Rectal smooth muscle tissue (tissue), 1 donor: ENCODE results near the gene ITGB3.

Experiments used
- H3K27ac ChIP-seq: one replicate; pipeline ENCODE4 v1.7.0; 2013; ENCODE audit warnings: low read depth, low read length, inconsistent platforms
- H3K27me3 ChIP-seq: one replicate; pipeline ENCODE4 v1.7.0; 2013; ENCODE audit warnings: low read length; ENCODE audit not compliant: control insufficient read depth, insufficient read depth
- H3K36me3 ChIP-seq: one replicate; pipeline ENCODE4 v1.7.0; 2013; ENCODE audit warnings: low read length; ENCODE audit not compliant: control insufficient read depth, insufficient read depth
- H3K4me1 ChIP-seq: one replicate; pipeline ENCODE4 v1.7.0; 2013; ENCODE audit warnings: low read length; ENCODE audit not compliant: control insufficient read depth, insufficient read depth
- H3K4me3 ChIP-seq: one replicate; pipeline ENCODE4 v1.7.0; 2013; ENCODE audit warnings: low read length
- H3K9ac ChIP-seq: one replicate; pipeline ENCODE4 v1.7.0; 2013; ENCODE audit warnings: low read length

Gene ITGB3

GRCh38 chr17:47239967-47240651, 13.5 kb upstream of the ITGB3 start:
- H3K27me3 ChIP-seq, result no peaks in the 10 kb centered on the region
- H3K9ac ChIP-seq, result no peak overlapping the region
- peak overlapping the region; percentile 68 for H3K27ac ChIP-seq
- H3K4me1 ChIP-seq, result peaks cover 10% of the 10 kb centered on the region
- H3K36me3 ChIP-seq, result no peaks in the 10 kb centered on the region
- H3K4me3 ChIP-seq, result no peak overlapping the region

DNA sequence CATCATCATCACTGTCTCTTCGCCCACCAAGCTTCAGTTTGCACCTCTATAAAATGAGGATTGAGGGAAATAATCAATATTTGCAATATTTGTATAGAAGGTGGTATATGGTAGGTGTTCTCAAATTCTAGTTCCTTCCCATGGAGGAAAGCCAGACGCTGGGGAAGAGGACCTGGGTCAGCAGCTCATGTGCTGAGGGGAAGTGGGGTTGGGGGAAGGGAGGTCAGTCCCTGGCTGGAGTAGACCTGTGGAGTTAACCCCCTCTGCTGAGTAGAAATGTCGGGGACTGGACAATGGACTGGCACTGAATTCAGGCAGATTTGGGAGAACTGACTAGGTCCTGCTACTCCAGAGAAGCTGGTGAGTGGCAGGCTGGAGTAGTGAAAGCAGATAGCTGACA, 12.8 kb upstream of the ITGB3 start:
- no peak overlapping the region for H3K9ac ChIP-seq
- no peaks in the 10 kb centered on the region for H3K27me3 ChIP-seq
- peaks cover 10% of the 10 kb centered on the region for H3K4me1 ChIP-seq
- H3K27ac ChIP-seq, result no peak overlapping the region
- H3K36me3 ChIP-seq, result no peaks in the 10 kb centered on the region
- H3K4me3 ChIP-seq, result no peak overlapping the region

GRCh38 chr17:47242648-47243047, 11.0 kb upstream of the ITGB3 start:
- H3K4me1 ChIP-seq, result peaks cover 10% of the 10 kb centered on the region
- no peaks in the 10 kb centered on the region for H3K36me3 ChIP-seq
- no peak overlapping the region for H3K9ac ChIP-seq
- no peaks in the 10 kb centered on the region for H3K27me3 ChIP-seq
- no peak overlapping the region for H3K27ac ChIP-seq
- H3K4me3 ChIP-seq, result no peak overlapping the region

DNA sequence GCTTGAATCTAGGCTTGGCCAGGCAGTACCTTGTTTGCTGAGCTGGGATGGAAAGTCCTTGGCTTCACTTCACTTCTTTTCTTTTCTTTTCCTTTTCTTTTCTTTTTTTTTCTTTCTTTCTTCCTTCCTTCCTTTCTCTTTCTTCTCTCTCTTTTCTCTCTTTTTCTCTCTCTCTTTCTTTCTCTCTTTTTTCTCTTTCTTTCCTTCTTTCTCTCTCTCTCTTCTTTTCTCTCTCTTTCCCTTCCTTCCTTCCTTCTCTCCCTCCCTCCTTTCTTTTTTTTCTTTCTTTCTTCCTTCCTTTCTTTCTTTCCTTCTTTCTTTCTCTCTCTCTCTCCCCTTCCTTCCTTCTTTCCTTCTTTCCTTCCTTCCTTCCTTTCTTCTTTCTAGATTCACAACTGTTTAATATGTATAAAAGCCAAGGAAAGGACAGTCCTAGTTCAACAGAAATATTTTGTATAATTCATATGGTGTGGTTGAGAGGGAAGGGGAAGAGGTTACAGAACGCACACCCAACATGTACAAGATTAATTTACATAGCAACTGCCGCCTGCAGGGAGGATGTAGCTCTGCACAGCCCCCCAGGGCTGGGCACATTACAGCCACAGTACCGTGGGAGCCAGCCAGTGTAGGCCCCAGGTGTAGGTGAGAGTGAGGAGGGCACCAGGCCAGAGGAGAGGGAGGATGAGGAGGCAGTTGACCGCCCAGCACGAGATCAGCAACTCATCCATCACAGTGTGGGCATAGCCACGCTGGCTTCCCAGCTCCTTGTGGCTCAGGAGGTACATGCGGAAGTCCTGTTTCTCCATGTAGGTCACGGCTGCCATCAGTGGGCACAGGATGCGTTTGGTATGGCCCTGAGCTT, 9.7 kb upstream of the ITGB3 start:
- no peaks in the 10 kb centered on the region for H3K27me3 ChIP-seq
- peaks cover 10% of the 10 kb centered on the region for H3K4me1 ChIP-seq
- no peak overlapping the region for H3K9ac ChIP-seq
- H3K36me3 ChIP-seq, result no peaks in the 10 kb centered on the region
- H3K4me3 ChIP-seq, result no peak overlapping the region
- H3K27ac ChIP-seq, result no peak overlapping the region

GRCh38 chr17:47244697-47245096, 8.9 kb upstream of the ITGB3 start:
- Histone ChIP-seq H3K27me3 (no peaks in the 10 kb centered on the region), H3K4me1 (peaks cover 6% of the 10 kb centered on the region), H3K9ac (no peak overlapping the region), H3K36me3 (no peaks in the 10 kb centered on the region), H3K4me3 (no peak overlapping the region), H3K27ac (no peak overlapping the region)

DNA sequence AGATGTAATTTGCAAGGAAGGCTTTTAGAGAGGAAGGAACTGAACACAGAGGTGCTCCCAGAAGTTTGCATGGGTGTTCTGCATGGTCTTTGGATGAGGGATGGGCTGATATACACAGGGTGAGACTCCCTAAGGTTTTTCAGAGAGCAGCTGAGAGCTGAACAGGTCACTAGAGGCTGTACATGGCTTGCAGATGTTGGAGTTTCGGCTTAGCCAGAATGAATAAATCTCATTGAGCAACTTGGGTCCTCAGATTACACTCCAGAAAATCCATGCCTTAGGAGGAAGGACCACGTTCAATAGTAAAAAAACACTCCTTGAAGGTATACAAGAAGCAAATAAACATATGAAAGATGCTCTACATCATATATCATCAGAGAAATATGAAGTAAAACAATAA, 7.5 kb upstream of the ITGB3 start:
- Histone ChIP-seq H3K9ac (no peak overlapping the region), H3K4me1 (no peaks in the 10 kb centered on the region), H3K36me3 (no peaks in the 10 kb centered on the region), H3K27me3 (no peaks in the 10 kb centered on the region), H3K4me3 (no peak overlapping the region), H3K27ac (no peak overlapping the region)

DNA sequence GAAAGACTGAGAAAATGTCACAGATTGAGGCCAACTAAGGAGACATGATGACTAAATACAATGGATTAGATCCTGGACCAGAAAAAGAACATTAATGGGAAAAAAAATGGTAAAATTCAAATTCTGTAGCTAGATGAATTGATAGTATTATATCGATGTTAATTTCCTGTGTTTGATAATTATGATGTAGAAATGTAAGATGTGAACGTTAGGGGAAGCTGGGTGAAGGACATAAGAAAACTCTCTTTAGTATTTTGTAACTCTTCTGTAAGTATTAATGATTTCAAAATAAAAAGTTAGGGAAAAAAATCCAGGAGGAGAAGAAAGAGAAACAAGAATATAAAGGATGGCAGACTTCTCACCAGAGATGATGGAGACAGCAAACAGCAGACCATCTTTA, 2.8 kb upstream of the ITGB3 start:
- H3K4me3 ChIP-seq, result no peak overlapping the region
- H3K27me3 ChIP-seq, result no peaks in the 10 kb centered on the region
- no peak overlapping the region for H3K27ac ChIP-seq
- no peak overlapping the region for H3K9ac ChIP-seq
- H3K4me1 ChIP-seq, result no peaks in the 10 kb centered on the region
- H3K36me3 ChIP-seq, result no peaks in the 10 kb centered on the region

DNA sequence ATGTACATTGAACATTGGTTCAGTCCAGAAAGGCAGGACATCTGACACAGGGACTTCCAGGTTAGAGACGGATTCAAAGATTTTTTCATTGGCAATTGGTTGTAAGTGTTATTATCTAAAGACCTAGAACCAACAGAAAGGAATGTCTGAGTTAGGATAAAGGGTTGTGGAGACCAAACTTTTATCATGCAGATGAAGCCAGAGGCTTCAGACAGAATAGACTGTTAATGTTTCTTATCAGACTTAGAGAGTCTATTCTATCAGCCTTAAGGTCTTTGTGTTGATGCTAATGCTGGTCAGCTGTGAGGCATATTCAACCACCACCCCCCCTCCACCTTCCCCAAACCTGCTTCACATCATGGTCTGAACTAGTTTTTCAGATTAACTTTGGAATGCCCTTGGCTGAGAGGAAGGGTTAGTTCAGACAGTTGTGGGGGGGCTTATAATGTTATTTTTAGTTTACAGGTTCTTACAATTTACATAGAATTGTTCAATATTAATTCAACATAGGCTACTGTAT, 2.1 kb upstream of the ITGB3 start:
- no peaks in the 10 kb centered on the region for H3K36me3 ChIP-seq
- H3K4me3 ChIP-seq, result no peak overlapping the region
- H3K27me3 ChIP-seq, result no peaks in the 10 kb centered on the region
- H3K4me1 ChIP-seq, result peaks cover under 1% of the 10 kb centered on the region
- H3K9ac ChIP-seq, result no peak overlapping the region
- H3K27ac ChIP-seq, result no peak overlapping the region

GRCh38 chr17:47252209-47252608, 1.4 kb upstream of the ITGB3 start:
- Histone ChIP-seq H3K36me3 (no peaks in the 10 kb centered on the region), H3K27ac (no peak overlapping the region), H3K9ac (no peak overlapping the region), H3K27me3 (no peaks in the 10 kb centered on the region), H3K4me3 (no peak overlapping the region), H3K4me1 (peaks cover 8% of the 10 kb centered on the region)

DNA sequence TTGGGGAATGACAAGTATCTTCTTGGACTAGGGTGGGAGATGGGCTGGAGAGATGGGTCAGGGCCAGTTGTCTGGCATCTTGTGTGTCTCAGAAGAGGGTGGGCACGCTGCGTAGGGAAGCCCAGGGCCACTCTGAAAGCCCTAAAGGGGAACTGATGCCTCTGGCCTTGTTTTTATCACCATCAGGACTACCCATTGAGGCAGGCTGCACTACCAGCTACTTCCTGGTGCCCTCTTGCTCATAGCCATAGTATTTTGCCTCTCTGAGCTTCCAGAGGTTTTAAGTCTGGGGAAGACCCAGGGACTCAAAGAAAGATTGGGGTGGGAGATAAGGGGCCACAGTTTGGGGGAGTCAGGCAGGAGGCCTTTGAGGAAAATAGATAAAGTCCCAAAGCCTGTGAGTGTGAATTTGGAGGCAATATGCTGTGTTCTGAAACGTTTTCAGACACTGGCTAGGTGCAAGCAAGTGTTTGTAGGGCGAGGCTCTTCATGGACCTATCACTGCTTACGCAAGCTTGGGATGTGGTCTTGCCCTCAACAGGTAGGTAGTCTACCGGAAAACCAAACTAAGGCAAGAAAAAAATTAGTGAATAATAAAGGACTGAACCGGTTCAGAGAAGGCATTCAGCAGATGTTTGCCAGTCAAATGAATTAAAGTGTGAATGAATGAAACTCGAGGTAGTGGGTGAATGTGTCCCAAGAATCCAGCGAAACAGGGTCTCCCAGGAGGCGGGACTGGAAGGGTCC, 688 bp upstream of the ITGB3 start:
- Histone ChIP-seq H3K9ac (no peak overlapping the region), H3K27ac (peak overlapping the region; percentile 95)

GRCh38 chr17:47254403-47254943, 846 bp downstream of the ITGB3 start:
- peak overlapping the region; percentile 62 for H3K9ac ChIP-seq

More for the DNA sequence above, 688 bp upstream of the ITGB3 start:
- Histone ChIP-seq H3K4me3 (peak overlapping the region; percentile 88), H3K27me3 (no peaks in the 10 kb centered on the region), H3K4me1 (peaks cover 10% of the 10 kb centered on the region), H3K36me3 (no peaks in the 10 kb centered on the region)

More at GRCh38 chr17:47254403-47254943, 846 bp downstream of the ITGB3 start:
- Histone ChIP-seq H3K4me3 (peak overlapping the region; percentile 88), H3K27ac (peak overlapping the region; percentile 95), H3K27me3 (no peaks in the 10 kb centered on the region), H3K4me1 (peaks cover 10% of the 10 kb centered on the region), H3K36me3 (no peaks in the 10 kb centered on the region)
